HG02981 (cell line): ENCODE data around the gene OSBPL9.
"Not testable (repeated sequence)": the region's sequence is repeated elsewhere in the genome, so short reads cannot be mapped to it uniquely, and the experiment has no call there.

Experiments
- ATAC-seq: cut with Tn5 transposase; IDR thresholded peaks from one replicate; pipeline ENCODE4 v1.9.1; 2021; ENCODE audit warnings: mild to moderate bottlenecking, moderate library complexity; ENCODE audit not compliant: unreplicated experiment

Gene OSBPL9

DNA sequence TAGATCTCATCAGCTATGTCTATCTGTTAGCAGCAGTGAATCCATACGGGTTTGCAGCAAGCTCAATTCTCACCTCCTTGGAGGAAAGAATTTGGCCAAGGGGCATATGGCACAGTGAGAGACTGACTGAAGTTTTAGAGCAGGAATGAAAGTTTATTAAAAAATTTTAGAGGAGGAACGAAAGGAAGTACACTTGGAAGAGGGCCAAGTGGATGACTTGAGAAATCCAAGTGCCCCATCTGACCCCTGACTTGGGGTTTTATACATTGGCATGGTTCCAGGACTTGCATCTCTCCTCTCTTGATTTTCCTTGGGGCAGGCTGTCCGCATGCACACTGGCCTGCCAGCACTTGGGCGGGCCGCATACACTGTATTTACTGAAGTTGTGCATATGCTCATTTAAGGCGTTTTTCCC, 9.2 kb upstream of the OSBPL9 start:
- ATAC-seq, result no peak

DNA sequence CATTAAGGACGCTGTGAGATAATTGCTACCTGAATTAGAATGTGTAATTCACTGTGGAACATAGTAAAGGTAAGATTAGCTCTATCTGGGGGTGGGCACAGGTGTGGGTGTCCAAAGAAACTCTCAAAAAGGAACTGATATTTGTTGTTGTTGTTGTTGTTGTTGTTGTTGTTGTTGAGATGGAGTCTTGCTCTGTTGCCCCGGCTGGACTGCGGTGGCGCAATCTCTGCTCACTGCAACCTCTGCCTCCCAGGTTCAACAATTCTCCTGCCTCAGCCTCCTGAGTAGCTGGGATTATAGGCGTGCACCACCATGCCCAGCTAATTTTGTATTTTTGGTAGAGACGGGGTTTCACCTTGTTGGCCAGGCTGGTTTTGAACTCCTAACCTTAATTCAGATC, 6.8 kb upstream of the OSBPL9 start:
- not testable (repeated sequence) for ATAC-seq

DNA sequence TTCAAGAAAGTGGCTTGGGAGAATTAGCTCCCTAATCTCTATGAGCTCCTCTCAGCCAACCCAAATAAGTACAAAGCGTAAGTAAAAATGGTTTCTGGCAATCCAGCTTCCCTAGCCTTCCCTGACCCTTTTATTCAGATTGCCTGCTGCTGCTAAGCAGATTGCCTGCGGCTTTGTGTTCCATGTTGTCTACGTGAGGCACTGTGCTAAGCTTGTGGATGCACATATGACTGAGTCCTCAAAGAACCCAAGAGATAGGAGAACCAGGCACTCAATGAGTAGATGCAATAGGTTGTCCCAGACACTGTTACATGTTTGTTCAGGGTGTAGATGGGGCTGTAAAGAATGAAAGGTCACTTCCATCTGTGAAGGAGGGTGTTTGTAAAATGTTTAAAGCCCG, 6.3 kb upstream of the OSBPL9 start:
- ATAC-seq, result no peak

DNA sequence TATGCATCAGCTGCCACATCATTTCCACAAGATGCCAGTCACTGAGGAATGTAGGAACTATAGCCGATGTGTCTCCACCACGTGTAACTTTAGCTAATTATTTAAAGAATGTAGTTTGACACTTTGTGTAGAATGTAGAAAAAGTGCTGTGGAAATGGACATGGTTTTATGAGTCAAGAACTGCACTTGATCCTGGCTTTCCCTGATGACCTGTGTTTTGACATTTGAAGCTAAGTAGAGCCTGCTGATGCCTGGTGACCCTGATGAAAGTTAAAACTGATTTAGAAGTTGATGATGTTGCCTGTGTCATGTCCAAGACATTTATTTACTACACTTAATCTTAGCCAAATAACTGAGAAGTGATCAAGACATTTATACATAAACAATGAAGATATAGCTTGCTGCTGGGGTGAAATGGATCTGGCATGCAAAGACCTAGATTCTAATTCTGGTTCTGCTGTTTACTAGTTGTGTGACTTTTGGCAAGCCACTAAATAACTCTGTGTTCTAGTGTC, 4.4 kb upstream of the OSBPL9 start:
- ATAC-seq, result no peak

DNA sequence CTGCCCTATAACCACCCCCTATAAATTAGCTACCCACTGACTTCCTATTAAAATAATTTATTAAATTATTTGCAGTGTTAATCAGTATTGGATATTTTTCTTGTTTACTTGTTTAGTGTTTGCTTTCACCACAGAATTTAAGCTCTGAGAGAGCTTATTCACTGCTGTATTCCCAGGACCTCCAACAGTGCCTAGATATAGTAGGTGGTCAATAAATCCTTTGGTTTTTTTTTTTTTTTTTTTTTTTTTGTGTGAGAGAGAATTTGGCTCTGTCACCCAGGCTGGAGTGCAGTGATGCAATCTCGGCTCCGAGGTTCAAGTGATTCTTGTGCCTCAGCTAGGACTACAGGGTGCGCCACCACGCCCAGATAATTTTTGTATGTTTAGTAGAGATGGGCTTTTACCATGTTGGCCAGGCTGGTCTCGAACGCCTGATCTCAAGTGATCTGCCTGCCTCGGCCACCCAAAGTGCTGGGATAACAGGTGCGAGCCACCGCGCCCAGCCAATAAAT, 1.1 kb upstream of the OSBPL9 start:
- ATAC-seq, result no peak

DNA sequence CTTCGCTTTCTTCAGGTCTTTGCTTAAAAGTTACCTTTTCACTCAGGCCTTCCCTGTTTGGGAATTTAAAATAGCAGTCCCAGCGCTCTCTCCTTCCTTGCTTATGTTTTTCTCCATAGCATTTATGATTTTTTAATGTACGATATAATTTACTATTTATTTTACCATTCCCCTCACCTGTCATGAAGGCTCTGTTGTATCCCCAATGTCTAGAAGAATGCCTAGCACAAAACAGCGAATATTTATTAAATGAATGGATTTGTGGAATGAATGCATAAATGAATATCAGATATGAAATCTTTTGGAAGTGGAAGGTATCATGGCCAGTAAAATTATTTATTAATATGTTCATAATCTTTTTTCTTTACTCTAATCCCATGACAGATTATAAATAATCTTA, 402 bp upstream of the OSBPL9 start:
- no peak for ATAC-seq

DNA sequence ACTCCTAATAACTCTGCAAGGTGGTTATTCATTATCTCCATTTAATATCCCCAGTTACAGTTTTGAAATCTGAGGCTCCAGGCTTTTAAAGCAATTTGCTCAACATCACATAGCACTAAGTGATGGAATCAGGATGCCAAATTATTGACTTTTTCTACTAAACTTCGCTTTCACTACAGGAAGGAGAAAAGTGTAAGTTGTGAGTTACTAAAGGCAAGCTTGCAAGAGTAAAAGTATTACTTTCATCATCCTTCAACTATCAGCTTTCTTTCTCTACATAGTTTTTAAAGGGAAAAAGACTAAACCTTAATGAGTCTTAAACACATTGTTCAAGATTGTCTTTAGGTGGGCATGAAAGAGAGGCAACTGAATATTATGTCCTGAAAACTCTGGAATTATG, 1.8 kb downstream of the OSBPL9 start:
- no peak for ATAC-seq

DNA sequence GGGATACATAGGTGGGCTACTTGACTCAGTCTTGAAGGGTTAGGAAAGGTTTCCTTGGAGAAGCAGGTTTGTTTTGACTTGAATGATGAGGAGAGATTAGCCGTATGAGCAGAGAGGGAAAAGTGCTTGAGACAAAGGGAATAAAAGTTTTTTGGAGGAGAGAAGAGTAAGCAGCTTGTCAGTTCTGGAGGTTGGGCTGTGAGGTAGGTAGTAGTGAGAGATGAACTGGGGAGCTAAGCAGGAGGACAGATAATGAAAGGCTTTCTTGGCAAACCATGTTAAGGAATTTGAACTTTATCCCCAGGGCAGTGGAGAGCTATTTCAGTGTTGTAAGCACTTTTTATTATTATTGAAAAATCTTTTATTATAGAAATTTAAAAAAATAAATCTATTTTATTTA, 3.6 kb downstream of the OSBPL9 start:
- no peak for ATAC-seq

DNA sequence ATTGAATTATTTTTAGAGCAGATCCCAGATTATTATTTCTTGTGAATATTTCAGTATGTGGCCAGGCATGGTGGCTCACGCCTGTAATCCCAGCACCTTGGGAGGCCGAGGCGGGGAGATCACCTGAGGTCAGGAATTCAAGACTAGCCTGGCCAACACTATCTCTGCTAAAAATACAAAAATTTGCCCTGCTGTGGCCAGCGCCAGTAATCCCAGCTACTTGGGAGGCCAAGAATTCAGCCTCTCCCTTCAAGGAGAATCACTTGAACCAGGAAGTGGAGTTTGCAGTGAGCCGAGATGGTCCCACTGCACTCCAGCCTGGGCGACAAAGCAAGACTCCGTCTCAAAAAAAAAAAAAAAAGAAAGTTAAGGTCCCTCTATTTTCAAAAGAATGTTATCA, 4.3 kb downstream of the OSBPL9 start:
- ATAC-seq, result no peak

DNA sequence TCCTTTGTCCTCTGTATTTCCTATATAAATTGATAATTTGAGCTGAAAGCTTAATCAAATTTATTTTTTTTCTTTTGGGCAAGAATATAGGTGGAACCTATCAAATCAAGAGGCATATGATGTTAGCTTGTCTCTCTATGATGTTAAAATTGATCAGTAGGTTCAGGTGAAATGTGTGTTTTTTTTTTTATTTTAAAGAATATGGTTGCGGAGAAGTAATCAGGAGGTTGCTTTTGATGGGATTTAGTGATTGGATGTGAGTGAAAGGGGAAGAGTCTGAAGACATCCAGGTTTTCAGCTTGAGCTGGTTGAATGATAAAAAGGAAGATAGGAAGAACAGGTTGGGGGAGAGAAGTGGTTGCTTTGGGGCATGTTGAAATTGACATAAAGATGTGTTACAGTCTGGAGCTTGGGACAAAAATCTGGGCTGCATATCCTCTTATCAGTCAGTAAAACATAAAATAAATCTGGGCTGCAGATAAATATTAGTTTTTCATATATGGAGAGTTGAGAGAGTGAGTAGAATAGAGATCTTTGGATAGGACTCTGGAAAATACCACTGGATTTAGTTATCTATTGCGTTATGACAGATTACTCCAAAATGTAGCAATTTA, 5.1 kb downstream of the OSBPL9 start:
- no peak for ATAC-seq

DNA sequence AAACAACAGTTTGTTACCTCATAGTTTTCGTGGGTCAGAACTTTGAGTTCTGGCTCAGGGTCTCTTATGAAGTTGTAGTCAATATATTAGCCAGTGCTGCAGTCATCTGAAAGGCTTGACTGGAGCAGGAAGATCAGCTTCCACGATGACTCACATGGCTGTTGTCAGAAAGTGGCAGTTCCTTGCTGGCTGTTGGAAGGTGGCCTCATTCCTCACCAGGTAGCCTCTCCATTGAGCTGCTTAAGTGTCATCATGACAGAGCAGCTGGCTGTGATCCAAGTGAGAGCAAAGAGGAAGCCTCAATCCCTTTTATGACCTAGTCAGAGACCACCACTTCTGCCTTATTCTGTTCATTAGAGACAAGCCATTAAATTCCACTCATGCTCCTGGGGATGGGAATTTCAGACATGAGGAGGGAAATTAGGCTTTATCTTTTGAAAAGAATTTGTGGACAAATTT, 5.6 kb downstream of the OSBPL9 start:
- ATAC-seq, result no peak

DNA sequence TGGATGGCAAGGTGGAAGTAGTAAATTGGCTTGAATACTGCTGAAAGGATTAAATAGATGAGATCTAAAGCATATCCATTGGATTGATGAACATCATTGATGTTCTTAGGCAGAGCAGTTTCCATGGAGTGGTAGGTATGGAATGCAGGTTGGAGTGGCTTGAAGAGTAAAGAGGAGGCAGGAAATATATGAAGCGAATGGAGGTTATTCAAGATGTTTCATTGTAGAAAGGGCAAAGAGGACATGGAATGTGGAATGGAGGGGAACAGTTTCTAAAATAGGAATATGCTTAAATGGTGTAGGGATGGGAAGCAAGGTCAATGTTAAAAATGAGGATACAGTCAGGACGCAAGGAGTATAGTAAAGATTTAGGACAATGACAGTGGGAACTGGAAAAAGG, 6.1 kb downstream of the OSBPL9 start:
- no peak for ATAC-seq

DNA sequence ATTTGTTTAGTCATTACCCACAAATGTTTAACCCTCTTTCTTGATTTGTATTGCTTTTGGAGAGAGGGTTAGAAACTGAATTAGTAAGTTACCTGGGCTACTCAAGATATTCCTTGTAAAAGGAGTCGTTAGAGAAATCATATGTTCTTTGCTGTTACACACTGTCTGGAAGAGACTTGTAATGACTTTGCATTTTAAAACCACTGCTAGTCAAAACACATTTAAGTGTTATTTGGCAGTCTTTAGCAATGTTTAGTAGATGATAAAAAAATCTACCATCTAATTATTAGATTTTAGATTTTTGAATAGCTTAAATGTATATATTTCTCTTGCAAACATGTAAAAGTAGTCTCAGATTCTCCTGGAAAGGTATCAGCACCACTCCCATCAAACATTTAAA, 6.6 kb downstream of the OSBPL9 start:
- no peak for ATAC-seq

DNA sequence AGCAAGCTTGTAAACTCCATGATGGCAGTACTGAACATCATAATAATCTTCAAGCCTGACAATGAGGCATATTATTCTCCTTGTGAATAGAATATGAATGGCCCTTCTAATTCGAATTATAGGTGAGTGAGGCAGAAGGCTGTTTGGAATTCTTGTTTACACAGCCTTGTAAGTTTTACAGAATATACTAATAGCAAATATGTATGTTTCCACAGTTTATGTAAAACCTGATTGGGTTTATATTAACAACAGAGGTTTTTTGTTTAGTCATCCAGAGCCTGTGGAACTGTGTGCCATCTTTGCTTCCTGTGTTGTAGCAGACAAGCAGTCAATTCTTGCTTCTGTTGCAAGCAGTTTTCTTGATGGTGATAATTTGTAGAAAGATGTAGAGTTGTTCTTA, 8.0 kb downstream of the OSBPL9 start:
- ATAC-seq, result no peak

DNA sequence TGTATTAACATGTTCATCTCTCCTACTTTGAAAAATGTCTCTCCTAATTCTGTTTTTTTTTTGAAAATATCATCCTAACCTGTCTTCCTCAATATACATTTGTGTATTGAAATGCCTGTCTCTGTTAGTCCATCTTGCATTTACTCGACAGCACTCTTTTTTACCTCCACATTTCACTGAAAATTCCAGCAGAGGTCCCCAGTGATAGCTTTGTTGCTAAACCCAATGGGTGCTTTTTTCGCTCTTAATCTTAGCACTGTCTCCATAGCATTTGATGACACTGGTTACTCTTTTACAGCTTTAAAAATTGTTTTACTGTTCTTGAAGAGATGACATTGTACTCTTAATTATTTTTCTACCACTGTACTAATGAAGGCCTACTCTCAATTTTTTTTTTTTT, 10.8 kb downstream of the OSBPL9 start:
- ATAC-seq, result no peak

DNA sequence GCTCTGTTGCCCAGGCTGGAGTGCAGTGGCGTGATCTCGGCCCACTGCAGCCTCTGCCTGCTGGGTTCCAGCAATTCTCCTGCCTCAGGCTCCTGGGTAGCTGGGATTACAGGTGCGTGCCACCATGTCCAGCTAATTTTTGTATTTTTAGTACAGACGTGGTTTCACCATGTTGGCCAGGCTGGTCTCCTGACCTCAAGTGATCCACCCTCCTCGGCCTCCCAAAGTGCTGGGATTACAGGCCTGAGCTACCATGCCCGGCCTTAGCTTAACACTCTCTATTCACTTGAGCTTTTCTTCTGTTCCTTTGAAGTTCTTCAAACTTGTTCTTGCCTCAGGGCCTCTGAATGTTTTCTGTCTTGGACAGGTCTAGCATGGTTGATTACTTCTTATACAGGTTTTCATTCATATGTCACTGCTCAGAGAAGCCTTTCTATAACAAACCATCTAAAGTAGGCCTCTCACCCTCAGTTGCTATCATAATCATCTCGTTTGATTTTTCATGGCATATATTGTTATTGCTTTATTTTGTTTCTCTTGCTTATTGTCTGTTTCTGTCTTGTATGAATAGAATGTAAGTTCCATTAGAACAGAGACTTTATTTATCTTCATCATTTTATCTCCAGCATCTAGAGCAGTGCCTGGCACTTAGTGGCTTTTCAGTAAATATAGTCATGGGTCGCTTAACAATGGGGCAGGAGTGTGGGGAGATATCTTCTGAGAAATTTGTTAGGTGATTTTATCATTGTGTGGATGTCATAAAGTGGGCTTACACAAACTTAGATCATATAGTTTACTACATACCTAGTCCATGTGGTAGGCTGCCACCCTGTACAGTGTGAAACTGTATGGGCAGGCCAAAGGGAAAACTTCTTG, 12.1 kb downstream of the OSBPL9 start:
- no peak for ATAC-seq

DNA sequence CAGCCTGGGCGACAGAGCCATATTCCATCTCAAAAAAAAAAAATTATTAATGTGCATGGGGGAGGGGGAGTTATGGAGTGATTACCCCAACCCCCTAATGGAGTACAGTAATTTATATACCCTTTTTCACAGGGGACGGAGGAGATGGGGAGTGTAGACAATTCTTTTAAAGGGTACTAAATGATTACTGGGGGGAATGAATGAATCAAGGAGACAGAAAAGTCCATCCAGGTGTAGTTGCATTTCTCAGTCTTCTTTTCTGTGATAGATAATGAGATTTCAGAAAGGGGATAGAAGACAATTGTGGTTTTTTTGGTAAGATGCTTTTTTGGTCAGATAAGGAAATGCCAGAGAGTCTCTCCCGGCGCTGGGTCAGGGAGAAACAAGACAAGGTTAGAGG, 13.0 kb downstream of the OSBPL9 start:
- ATAC-seq, result no peak

DNA sequence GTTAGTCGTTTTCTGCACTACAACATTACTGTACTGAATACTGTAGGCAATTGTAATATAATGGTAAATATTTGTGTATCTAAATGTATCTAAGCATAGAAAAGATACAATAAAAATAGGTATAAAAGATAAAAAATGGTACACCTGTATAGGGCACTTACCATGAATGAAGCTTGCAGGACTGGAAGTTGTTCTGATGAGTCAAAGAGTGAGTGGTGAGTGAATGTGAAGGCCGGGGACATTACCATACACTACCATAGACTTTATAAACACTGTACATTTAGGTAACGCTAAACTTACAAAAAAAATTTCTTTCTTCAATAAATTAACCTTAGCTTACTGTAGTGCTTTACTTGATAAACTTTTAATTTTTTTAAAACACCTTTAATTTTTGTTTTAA, 13.5 kb downstream of the OSBPL9 start:
- ATAC-seq, result no peak

DNA sequence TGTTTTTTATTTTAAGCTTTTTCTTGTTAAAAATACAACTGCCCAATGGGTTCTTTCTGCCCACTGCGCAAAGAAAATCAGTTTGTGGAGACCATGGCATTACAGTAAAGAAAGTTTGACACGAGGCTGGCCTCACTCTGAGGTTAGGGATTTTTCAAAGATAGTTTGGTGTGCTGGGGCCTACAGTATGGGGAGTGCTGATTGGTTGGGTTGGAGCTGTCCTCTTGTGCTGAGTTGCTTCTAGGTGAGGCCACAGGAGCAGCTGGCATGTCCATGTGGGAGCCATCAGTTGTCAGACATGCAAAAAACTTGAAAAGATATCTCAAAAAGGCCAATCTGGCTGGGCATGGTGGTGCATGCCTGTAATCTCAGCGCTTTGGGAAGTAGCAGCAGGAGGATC, 14.0 kb downstream of the OSBPL9 start:
- no peak for ATAC-seq

DNA sequence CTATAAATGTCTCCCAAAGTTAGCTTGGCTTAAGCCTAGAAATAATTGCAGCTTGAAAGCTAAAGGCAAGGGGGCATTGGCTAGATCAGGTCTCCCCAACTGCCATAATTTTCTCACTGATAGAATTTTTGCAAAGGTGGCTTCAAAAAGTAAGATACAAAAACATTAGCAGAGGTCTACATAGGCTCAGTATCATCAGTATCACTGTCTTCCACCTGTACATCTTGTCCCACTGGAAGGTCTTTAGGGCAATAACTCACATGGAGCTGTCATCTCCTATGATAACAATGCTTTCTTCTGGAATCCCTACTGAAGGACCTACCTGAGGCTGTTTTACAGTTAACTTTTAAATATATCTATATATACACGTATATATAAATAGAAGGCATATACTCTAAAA, 14.9 kb downstream of the OSBPL9 start:
- no peak for ATAC-seq

DNA sequence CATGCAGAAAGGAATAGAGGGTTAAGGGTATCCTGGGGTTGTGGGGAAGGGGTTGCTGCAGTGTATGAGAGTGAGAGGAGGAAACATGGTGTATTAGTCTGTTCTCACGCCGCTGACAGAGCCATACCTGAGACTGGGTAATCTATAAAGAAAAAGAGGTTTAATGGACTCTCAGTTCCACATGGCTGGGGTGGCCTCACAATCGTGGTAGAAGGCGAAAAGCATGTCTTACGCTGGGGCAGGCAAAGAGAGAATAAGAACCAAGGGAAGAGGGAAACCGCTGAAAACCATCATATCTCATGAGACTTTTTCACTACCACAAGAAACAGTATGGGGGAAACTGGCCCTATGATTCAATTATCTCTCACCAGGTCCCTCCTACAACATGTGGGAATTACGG, 17.7 kb downstream of the OSBPL9 start:
- ATAC-seq, result no peak

DNA sequence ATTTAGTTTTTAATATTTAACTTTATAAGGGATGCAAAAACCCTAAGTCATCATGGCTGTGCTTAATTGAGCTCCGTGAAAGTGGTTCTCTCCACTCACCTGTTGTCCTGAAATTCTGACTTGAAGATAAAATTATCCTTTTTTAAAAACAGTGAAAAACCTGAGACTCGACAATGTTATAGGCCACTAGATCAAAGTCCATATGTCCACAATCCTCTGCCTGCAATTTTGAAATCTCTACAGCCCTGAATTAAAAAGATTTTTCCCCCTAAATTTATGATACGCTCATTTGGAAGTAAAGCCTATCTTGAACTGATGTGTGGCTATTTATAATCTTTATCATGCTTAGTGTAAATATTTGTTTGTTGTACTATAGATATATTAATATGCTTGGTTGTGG, 18.7 kb downstream of the OSBPL9 start:
- ATAC-seq, result no peak
